Esophagus muscularis mucosa (tissue), 4 donors: Measurements from ENCODE around the gene PTPRE.

Experiments
- CTCF ChIP-seq, 3 experiments: fragments of 200-600 bp in 2 of 3; fragments of 450-650 bp in 1 of 3; sonication (generic) in 2 of 3; IDR thresholded peaks; one replicate each; pipeline ENCODE4 v1.5.1; 2017 to 2019; ENCODE audit warnings: antibody characterized with exemption in 3 of 3, mild to moderate bottlenecking in 2 of 3, moderate library complexity in 1 of 3
- EP300 ChIP-seq: sonication (generic); formaldehyde crosslinking; IDR thresholded peaks from one replicate; pipeline ENCODE4 v1.6.1; 2017; ENCODE audit warnings: antibody characterized with exemption
- POLR2A ChIP-seq: fragments of 450-650 bp; IDR thresholded peaks from one replicate; pipeline ENCODE4 v1.6.1; 2017; ENCODE audit warnings: antibody characterized with exemption, moderate library complexity, mild to moderate bottlenecking, low read depth
- POLR2AphosphoS5 ChIP-seq, 2 donors: sonication (generic); formaldehyde crosslinking; IDR thresholded peaks; one replicate each; pipeline ENCODE4 v1.6.1; 2017; ENCODE audit warnings: antibody characterized with exemption in 2 of 2

- no peak for TF ChIP-seq CTCF (IDR thresholded peaks at IDR 0.05)
- TF ChIP-seq POLR2AphosphoS5 (IDR thresholded peaks at IDR 0.05) = no peak
- no peak for TF ChIP-seq POLR2A
- TF ChIP-seq EP300 = no peak
Observed at GRCh38 chr10:128027306-128027705, 120.4 kb downstream of the PTPRE start.
